ENCODE results near the gene ACER2.
"Not testable (repeated sequence)": the region's sequence is repeated elsewhere in the genome, so short reads cannot be mapped to it uniquely, and the experiment has no call there.

The ACER2 gene

DNA sequence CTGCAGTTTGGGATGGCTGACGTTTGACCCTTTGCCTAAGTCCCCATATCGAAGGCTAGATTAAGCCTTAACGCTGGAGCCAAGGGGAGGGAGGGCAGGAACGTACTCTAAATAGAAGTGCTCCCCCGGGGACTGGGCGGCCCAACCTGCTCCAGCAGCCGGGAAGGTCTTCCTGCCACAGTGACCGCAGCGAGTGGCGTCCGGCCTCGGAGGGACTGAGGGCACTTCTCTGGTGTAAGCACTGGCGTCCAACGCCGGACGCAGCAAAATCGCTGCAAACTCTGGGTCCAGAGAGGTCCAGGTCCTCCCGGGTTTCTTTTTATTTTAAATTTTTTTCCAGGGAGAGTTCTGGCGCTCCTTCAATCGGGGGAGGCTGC is 505 bp upstream of the ACER2 start:
- Histone ChIP-seq H3K9me3 (no peaks in the 10 kb centered on the region), H3K4me1 (peaks cover 0 to 18% (median 11%) of the 10 kb centered on the region in 4 donors), H3K4me3 (peak overlapping the region; percentile 64 to 75), H3K27ac (peak overlapping the region; percentile 84 to 89), H3K36me3 (no peaks in the 10 kb centered on the region), H3K27me3 (no peaks in the 10 kb centered on the region)
- DNase-seq = peak; percentile 59 to 87
- TF ChIP-seq, protein P1, sequence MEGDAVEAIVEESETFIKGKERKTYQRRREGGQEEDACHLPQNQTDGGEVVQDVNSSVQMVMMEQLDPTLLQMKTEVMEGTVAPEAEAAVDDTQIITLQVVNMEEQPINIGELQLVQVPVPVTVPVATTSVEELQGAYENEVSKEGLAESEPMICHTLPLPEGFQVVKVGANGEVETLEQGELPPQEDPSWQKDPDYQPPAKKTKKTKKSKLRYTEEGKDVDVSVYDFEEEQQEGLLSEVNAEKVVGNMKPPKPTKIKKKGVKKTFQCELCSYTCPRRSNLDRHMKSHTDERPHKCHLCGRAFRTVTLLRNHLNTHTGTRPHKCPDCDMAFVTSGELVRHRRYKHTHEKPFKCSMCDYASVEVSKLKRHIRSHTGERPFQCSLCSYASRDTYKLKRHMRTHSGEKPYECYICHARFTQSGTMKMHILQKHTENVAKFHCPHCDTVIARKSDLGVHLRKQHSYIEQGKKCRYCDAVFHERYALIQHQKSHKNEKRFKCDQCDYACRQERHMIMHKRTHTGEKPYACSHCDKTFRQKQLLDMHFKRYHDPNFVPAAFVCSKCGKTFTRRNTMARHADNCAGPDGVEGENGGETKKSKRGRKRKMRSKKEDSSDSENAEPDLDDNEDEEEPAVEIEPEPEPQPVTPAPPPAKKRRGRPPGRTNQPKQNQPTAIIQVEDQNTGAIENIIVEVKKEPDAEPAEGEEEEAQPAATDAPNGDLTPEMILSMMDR (IDR thresholded peaks at IDR 0.05) = no peak
- intact Hi-C loops (cut with DNase I; ENCODE audit: low total_unique reads) = no loop called here

DNA sequence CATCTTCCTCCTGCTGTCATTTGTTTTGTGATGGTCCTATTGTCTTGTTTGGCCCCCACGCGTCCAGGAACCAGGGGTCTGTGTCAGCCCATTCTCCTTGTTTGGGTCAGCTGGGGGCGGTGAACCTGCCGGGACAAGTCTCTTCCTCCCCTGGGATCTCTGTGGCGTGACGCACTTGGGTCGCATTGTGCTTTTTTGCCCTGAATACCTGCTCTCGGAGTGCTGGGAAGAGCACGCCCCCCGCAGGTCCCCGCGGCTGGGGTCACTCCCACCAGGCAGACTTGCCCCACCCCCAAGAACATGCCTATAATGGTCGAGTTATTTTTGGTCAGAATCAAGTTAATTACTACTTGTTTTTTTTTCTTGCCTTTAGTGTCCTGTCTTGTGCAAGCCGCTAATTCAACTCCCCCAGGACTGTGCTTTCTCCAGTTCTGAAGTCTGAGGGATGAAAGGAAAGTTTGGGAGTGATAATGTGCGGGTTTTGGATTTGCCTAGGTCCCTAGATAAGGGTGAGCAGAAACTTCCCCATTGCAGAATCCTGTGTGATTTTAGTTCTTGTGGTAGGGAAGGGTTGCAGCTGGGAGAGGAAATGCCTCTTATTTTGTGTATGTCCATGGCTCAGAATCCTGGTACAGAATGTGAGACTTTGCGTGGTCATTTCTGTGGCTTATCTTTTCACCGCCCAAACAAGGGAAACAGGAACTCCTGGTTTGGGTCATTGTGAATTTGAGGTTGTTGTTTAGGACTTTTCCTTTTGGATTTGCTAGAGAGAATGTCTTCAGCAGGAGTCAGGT is 789 bp downstream of the ACER2 start:
- DNase-seq = peak; percentile 43 to 84
- no peaks in the 10 kb centered on the region for H3K36me3 ChIP-seq
- H3K27me3 ChIP-seq = no peaks in the 10 kb centered on the region
- H3K4me3 ChIP-seq = peak overlapping the region; percentile 64 to 75
- peak overlapping the region; percentile 84 to 89 for H3K27ac ChIP-seq
- H3K9me3 ChIP-seq = no peaks in the 10 kb centered on the region
- intact Hi-C loops (cut with DNase I; ENCODE audit: low total_unique reads) = no loop called here
- peaks cover 0 to 18% (median 11%) of the 10 kb centered on the region in 4 donors for H3K4me1 ChIP-seq
- TF ChIP-seq, protein P1 (IDR thresholded peaks at IDR 0.05) = no peak

DNA sequence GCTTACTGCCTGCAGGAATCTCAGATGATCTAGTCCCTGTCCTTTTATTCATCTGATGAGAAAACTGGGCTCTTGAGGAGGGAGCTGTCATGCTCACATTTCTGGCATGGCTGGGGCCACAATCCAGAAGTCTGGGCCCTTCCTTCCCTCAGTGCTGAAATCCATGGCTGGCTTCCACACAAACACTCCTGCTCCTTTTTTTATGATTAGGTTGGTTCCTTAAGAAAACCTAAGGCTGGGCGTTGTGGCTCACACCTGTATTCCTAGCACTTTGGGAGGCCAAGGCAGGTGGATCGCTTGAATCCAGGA is 1.3 kb downstream of the ACER2 start:
- peak overlapping the region; percentile 64 to 75 for H3K4me3 ChIP-seq
- H3K27ac ChIP-seq = peak overlapping the region in 1 of 2 donors; percentile 84
- no peak for DNase-seq
- no peaks in the 10 kb centered on the region for H3K9me3 ChIP-seq
- TF ChIP-seq, protein P1 (IDR thresholded peaks at IDR 0.05) = no peak
- intact Hi-C loops (cut with DNase I; ENCODE audit: low total_unique reads) = no loop called here
- H3K27me3 ChIP-seq = no peaks in the 10 kb centered on the region
- H3K36me3 ChIP-seq = no peaks in the 10 kb centered on the region
- H3K4me1 ChIP-seq = peaks cover 0 to 18% (median 11%) of the 10 kb centered on the region in 4 donors

DNA sequence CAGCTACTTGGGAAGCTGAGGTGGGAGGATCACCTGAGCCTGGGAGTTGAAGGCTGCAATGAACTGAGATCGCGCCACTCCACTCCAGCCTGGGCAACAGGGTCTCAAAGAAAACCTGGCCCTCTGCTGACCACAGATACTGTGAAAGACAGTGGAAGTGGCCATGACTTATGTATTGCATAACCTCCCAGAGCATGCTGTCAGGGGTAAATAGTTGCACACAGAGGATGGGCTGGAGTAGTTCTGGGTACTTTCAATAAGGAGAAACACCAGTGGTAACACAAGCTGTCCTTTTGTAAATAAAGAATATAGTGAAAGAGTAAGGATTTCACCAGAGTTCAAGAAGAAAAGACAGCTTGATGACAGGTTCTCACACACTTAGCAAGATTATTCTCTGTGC is 1.8 kb downstream of the ACER2 start:
- no peaks in the 10 kb centered on the region for H3K36me3 ChIP-seq
- intact Hi-C loops (cut with DNase I; ENCODE audit: low total_unique reads) = no loop called here
- TF ChIP-seq, protein P1 (IDR thresholded peaks at IDR 0.05) = no peak

DNA sequence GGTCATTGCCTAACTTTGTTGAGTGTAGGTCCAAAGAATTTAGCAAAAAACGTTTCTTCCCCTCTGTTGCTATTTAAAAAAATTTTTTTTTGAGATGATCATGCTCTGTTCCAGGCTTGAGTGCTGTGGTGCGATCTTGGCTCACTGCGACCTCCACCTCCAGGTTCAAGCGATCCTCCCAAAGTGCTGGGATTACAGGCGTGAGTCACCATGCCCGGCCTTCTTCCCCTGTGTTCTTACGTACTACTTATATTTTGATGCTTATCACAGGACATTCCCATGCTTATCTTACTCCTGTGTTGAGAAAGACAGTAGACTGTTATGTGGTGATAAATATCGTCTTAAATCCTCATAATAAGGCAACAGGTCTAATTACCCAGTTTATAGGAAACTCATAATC is 2.5 kb downstream of the ACER2 start:
- no peak overlapping the region for H3K4me3 ChIP-seq
- no peaks in the 10 kb centered on the region for H3K9me3 ChIP-seq
- no peaks in the 10 kb centered on the region for H3K27me3 ChIP-seq
- H3K27ac ChIP-seq = no peak overlapping the region
- intact Hi-C loops (cut with DNase I; ENCODE audit: low total_unique reads) = no loop called here
- peaks cover 0 to 18% (median 11%) of the 10 kb centered on the region in 4 donors for H3K4me1 ChIP-seq
- TF ChIP-seq, protein P1 (IDR thresholded peaks at IDR 0.05) = no peak
- no peak for DNase-seq
- H3K36me3 ChIP-seq = no peaks in the 10 kb centered on the region

More for the DNA sequence above, 1.8 kb downstream of the ACER2 start:
- H3K9me3 ChIP-seq = no peaks in the 10 kb centered on the region
- H3K27me3 ChIP-seq = no peaks in the 10 kb centered on the region
- H3K4me1 ChIP-seq = peaks cover 0 to 18% (median 11%) of the 10 kb centered on the region in 4 donors
- no peak overlapping the region for H3K27ac ChIP-seq
- no peak overlapping the region for H3K4me3 ChIP-seq
- no peak for DNase-seq

DNA sequence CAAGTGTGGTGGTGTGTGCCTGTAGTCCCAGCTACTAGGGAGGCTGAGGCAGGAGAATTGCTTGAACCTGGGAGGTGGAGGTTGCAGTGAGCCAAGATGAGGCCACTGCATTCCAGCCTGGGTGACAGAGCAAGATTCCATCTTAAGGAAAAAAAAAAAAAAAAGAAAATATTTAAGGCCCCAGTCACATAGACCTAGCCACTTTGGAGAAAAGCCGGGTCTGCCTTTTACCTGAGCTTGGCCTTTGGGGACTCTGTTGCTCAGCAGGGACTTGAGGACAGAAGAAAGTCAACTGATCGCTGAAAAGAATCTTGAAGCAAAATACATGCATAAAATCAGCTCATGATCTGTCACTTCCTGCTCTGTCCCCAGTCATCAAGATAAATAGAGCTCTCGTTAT is 4.6 kb downstream of the ACER2 start:
- H3K4me1 ChIP-seq = peaks cover 0 to 11% (median 7%) of the 10 kb centered on the region in 4 donors
- H3K27me3 ChIP-seq; H3K36me3 ChIP-seq; intact Hi-C loops (cut with DNase I; ENCODE audit: low total_unique reads); H3K9me3 ChIP-seq; H3K27ac ChIP-seq; H3K4me3 ChIP-seq; DNase-seq: not testable (repeated sequence)

Data from tibial artery (tissue), 4 donors.